Vagina (tissue), 2 donors: ENCODE results near the gene GALNT9. TPM values are rescaled to one million over a fixed set of nuclear protein-coding genes. Genes with fewer than 3 reads are reported as not detected.

ENCODE experiments used
- DNase-seq, 2 donors: peaks; one replicate each; pipeline ENCODE4 v3.0.0-alpha.2; 2017; ENCODE audit errors: extremely low spot score in 2 of 2
- H3K27ac ChIP-seq: fragments of 200-600 bp; sonication (generic); one replicate; pipeline ENCODE4 v1.5.1; 2019
- H3K27me3 ChIP-seq: fragments of 200-600 bp; sonication (generic); one replicate; pipeline ENCODE4 v1.5.1; 2019
- H3K36me3 ChIP-seq, 2 donors: fragments of 200-600 bp; sonication (generic); one replicate each; pipeline ENCODE4 v1.5.1; 2017 to 2019
- H3K4me1 ChIP-seq: fragments of 200-600 bp; sonication (generic); one replicate; pipeline ENCODE4 v1.5.1; 2019
- H3K4me3 ChIP-seq, 2 donors: fragments of 200-600 bp; sonication (generic); 1 replicate in 1 of 2; 2 replicates in 1 of 2; pipeline ENCODE4 v1.5.1; 2016 to 2019
- H3K9me3 ChIP-seq: fragments of 200-600 bp; sonication (generic); one replicate; pipeline ENCODE4 v1.5.1; 2019
- POLR2A ChIP-seq, 2 donors: fragments of 450-650 bp; IDR thresholded peaks; one replicate each; pipeline ENCODE4 v1.6.1; 2017; ENCODE audit warnings: antibody characterized with exemption in 2 of 2, mild to moderate bottlenecking in 2 of 2, moderate library complexity in 2 of 2
- POLR2AphosphoS5 ChIP-seq, 2 donors: sonication (generic); formaldehyde crosslinking; IDR thresholded peaks; one replicate each; pipeline ENCODE4 v1.9.0; 2017; ENCODE audit warnings: antibody characterized with exemption in 2 of 2, mild to moderate bottlenecking in 2 of 2, low read depth in 1 of 2; ENCODE audit not compliant: insufficient read depth in 1 of 2
- intact Hi-C: fragments of 100-400 bp; cut with DNase I; formaldehyde crosslinking; loops from one replicate; pipeline ENCODE4 v1.15.1; 2023
- total RNA-seq: library from RNA; depleted of rRNA; stranded (reverse); fragments of >200 nt; gene quantifications from one replicate; pipeline ENCODE4 v1.2.3, GENCODE V29; 2016
- TF ChIP-seq, protein P1 (sequence below), 3 experiments: fragments of 450-650 bp in 2 of 3; fragments of 200-600 bp in 1 of 3; sonication (generic) in 1 of 3; IDR thresholded peaks; one replicate each; pipeline ENCODE4 v1.5.1; 2017 to 2019; ENCODE audit warnings: antibody characterized with exemption in 3 of 3, mild to moderate bottlenecking in 2 of 3, moderate library complexity in 2 of 3

Gene GALNT9
- total RNA-seq, 1 donor from 2014 or later = 1.5 TPM

DNA sequence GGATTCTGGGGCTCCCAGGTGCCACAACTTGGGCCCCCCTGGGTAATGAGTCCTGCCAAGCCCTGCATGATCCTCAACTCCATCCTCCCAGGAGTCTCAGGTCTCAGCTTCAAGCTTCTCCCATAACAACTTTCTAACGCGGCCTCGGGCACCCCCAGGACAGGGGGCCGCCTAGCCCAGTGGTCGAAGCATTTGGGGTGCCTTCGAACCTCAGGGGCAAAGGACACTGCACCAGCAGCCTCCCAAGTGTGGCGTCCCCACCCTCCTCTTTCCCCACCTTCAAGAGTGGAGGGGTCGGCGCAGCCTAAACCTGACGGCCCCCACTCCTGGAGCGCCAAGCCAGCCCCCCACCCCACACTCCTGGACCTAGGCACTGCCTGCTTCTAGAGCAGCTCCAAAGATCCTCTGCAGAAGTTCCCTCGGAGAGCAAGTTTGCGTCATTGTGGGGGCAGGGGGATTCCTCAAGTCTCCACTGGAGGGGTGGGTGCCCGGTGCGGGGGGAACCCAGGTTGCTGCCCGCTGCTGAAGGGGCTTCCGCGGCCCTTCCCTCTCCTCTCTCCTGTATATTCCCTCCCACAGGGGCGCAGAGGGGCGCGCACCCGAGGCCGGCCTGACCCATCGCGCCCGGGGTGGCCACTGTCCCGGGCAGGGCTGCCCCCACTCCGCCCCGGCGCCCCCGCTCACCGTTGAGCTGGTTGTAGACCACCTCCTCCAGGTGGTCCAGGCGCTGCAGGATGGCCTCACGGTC is 933 bp downstream of the GALNT9 start:
- no peak for TF ChIP-seq POLR2A (IDR thresholded peaks at IDR 0.05)
- TF ChIP-seq, protein P1, sequence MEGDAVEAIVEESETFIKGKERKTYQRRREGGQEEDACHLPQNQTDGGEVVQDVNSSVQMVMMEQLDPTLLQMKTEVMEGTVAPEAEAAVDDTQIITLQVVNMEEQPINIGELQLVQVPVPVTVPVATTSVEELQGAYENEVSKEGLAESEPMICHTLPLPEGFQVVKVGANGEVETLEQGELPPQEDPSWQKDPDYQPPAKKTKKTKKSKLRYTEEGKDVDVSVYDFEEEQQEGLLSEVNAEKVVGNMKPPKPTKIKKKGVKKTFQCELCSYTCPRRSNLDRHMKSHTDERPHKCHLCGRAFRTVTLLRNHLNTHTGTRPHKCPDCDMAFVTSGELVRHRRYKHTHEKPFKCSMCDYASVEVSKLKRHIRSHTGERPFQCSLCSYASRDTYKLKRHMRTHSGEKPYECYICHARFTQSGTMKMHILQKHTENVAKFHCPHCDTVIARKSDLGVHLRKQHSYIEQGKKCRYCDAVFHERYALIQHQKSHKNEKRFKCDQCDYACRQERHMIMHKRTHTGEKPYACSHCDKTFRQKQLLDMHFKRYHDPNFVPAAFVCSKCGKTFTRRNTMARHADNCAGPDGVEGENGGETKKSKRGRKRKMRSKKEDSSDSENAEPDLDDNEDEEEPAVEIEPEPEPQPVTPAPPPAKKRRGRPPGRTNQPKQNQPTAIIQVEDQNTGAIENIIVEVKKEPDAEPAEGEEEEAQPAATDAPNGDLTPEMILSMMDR (IDR thresholded peaks at IDR 0.05) = no peak
- TF ChIP-seq POLR2AphosphoS5 (IDR thresholded peaks at IDR 0.05; ENCODE audit: insufficient read depth in 1 of 2, low read depth in 1 of 2) = no peak
- DNase-seq = no peak
- Histone ChIP-seq H3K4me3 (peak overlapping the region in 1 of 2 donors; percentile 29), H3K9me3 (no peaks in the 10 kb centered on the region), H3K27me3 (no peaks in the 10 kb centered on the region), H3K4me1 (peaks cover 23% of the 10 kb centered on the region), H3K27ac (peak overlapping the region; percentile 57), H3K36me3 (no peaks in the 10 kb centered on the region)
- intact Hi-C loops = no loop called here

DNA sequence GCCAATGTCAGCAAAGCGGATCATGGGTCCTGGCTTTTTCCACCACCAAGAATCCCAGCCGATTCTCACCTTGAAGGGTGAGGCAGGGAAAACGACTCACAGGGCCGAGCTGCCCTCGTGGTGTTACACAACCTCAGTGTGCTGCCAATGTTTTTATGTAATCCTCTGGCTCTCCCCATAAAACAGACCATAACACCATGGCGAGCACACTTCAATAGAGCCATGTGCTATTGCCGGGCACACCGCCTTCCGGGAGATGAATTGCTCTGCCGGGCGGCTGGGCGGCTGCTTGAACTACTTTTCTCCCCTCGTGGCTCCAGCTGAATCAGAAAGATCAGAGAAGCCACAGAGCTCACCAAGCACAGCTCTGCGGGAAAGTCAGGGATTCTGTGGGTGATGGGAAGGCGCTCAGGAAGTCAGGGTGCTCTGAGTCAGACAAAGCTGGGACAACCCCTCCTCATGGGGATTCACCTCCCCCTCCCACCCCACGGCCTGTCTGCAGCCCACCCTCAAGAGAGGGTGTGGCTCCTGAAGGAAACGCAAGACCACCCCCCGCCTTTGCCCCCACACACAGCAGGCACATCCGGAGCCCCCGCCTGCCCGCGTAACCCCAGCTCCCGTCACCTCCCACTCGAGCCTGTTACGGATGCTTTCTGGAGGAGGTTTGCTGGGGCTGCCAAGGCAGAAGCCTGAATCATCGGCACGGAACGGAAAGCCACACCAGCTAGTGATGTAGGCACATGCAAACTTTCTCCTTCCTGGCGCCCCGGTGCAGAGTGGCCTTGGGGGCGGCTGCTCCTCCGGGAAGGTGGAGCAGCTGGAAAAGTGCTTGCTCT is 1.8 kb downstream of the GALNT9 start:
- Histone ChIP-seq H3K27me3 (no peaks in the 10 kb centered on the region), H3K36me3 (no peaks in the 10 kb centered on the region), H3K27ac (peak overlapping the region; percentile 57), H3K4me1 (peaks cover 23% of the 10 kb centered on the region), H3K9me3 (no peaks in the 10 kb centered on the region), H3K4me3 (peak overlapping the region in 1 of 2 donors; percentile 29)
- TF ChIP-seq POLR2A (IDR thresholded peaks at IDR 0.05) (no peak), POLR2AphosphoS5 (IDR thresholded peaks at IDR 0.05; ENCODE audit: insufficient read depth in 1 of 2, low read depth in 1 of 2) (peak; percentile 70 to 76)
- DNase-seq = peak in 1 of 2 donors; percentile 90
- intact Hi-C loops = no loop called here

DNA sequence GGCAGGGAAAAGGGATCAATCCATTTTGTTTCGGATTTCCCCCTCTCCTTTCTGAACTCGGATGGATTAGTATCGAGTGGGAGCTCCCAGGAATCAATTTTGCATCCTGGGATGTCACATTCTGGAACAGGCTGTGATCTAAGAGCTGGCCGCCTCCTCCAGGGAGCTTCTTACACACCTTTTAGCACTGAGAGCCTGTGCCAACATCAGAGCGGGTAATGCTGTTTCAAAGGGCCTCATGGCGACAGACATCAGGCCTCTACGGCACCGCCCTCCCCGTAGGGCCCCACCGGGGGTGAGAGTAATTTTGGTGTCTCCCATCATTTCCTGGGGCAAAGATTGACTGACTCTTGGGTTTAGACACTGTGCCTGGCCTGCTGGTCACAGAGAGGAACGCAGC is 2.7 kb downstream of the GALNT9 start:
- Histone ChIP-seq H3K27me3 (no peaks in the 10 kb centered on the region), H3K27ac (peak overlapping the region; percentile 57), H3K4me3 (no peak overlapping the region), H3K9me3 (no peaks in the 10 kb centered on the region), H3K4me1 (peaks cover 23% of the 10 kb centered on the region), H3K36me3 (no peaks in the 10 kb centered on the region)
- no peak for DNase-seq
- intact Hi-C loops = no loop called here
- TF ChIP-seq POLR2A (IDR thresholded peaks at IDR 0.05) (no peak), POLR2AphosphoS5 (IDR thresholded peaks at IDR 0.05; ENCODE audit: insufficient read depth in 1 of 2, low read depth in 1 of 2) (no peak)
- TF ChIP-seq, protein P1 (IDR thresholded peaks at IDR 0.05) = no peak

DNA sequence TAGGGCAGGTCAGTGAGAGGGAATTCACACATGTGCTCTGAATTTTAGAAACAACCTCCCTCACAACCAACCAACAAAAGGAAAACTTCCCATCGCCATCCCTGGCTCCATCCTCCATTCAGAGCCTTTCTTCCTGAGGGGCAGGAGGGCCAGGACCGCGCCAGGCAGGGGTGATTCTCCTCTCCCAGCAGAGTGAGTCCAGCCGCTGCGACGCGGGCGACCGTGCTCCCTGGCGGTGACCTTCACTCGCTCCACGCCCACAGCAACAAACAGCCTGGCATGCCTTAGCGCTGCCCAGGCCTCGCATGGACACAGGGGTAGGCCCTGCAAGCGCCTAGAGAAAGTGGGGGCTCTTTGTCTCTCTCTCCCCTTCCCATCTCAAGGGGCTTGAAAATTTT is 3.7 kb downstream of the GALNT9 start:
- peaks cover 23% of the 10 kb centered on the region for H3K4me1 ChIP-seq
- intact Hi-C loops = no loop called here
- H3K9me3 ChIP-seq = no peaks in the 10 kb centered on the region
- H3K27me3 ChIP-seq = no peaks in the 10 kb centered on the region
- H3K27ac ChIP-seq = no peak overlapping the region
- TF ChIP-seq POLR2A (IDR thresholded peaks at IDR 0.05) (no peak), POLR2AphosphoS5 (IDR thresholded peaks at IDR 0.05; ENCODE audit: insufficient read depth in 1 of 2, low read depth in 1 of 2) (no peak)
- TF ChIP-seq, protein P1 (IDR thresholded peaks at IDR 0.05) = no peak
- no peak overlapping the region for H3K4me3 ChIP-seq
- no peak for DNase-seq
- H3K36me3 ChIP-seq = no peaks in the 10 kb centered on the region

DNA sequence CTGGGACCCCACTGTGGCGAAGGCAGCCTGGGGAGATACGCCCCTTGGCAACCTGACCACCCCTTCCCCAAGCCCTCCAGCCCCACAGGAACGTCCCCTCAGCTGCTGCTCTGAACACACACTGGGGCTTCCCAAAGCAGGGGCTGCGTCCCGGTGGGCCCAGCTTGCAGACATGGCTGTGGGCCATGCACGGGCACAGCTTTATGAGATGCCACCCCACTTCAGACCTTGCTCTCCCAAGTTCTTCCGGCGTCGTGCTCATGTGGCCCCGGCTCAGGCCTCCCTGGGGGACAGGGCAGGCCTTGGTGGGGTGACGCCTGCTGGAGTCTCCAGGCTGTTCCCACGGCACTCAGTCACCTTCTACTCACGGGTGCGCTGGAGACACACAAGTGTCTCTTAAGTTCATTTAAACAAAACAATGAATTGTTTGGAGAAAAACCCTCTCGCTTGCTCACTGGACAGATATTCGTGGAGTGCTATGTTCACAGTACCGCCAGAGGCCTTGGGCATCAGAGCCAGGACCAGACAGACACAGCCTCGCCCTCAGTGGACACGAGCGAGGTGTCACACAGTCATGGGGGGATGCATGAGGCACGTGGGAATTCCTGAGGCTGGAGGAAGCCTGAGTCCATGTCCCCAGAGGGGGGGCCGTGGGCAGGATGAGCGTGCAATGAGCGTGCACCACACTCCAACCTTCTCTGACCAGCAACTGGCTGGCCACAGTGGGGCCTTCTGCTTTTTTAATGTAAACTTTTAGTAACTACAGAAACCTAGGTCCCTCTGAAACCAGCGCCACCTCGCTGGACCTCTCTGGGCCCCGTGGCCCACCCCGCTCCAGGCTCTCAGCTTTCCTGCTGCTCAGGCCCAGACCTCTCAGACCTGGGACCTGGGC is 4.3 kb downstream of the GALNT9 start:
- Histone ChIP-seq H3K27me3 (no peaks in the 10 kb centered on the region), H3K4me3 (no peak overlapping the region), H3K4me1 (peaks cover 23% of the 10 kb centered on the region), H3K27ac (no peak overlapping the region), H3K9me3 (no peaks in the 10 kb centered on the region), H3K36me3 (no peaks in the 10 kb centered on the region)
- intact Hi-C loops = no loop called here
- no peak for TF ChIP-seq POLR2AphosphoS5 (IDR thresholded peaks at IDR 0.05; ENCODE audit: insufficient read depth in 1 of 2, low read depth in 1 of 2)
- TF ChIP-seq POLR2A (IDR thresholded peaks at IDR 0.05) = no peak
- TF ChIP-seq, protein P1 (IDR thresholded peaks at IDR 0.05) = no peak
- no peak for DNase-seq
